HG03095 (cell line): ENCODE data around the gene DCLK3.

Experiments used
- ATAC-seq: cut with Tn5 transposase; IDR thresholded peaks from one replicate; pipeline ENCODE4 v1.9.1; 2021; ENCODE audit warnings: moderate library complexity; ENCODE audit not compliant: unreplicated experiment

The DCLK3 gene

GRCh38 chr3:36709826-36710365, 54.5 kb downstream of the DCLK3 start:
- ATAC-seq = no peak

- ATAC-seq = no peak
Measured at GRCh38 chr3:36709281-36709680, 55.1 kb downstream of the DCLK3 start.

GRCh38 chr3:36707623-36708409, 56.5 kb downstream of the DCLK3 start:
- ATAC-seq = no peak

GRCh38 chr3:36705015-36705414, 59.3 kb downstream of the DCLK3 start:
- ATAC-seq = no peak

GRCh38 chr3:36704280-36704679, 60.1 kb downstream of the DCLK3 start:
- ATAC-seq = no peak

- no peak for ATAC-seq
Measured at GRCh38 chr3:36701249-36701572, 63.1 kb downstream of the DCLK3 start.

- peak; percentile 71 for ATAC-seq
Measured at GRCh38 chr3:36700537-36701248, 63.7 kb downstream of the DCLK3 start.

- ATAC-seq = no peak
Measured at GRCh38 chr3:36698314-36698713, 66.0 kb downstream of the DCLK3 start.

- no peak for ATAC-seq
Measured at GRCh38 chr3:36697229-36698001, 66.9 kb downstream of the DCLK3 start.

GRCh38 chr3:36696799-36697198, 67.6 kb downstream of the DCLK3 start:
- ATAC-seq = no peak

GRCh38 chr3:36695769-36696137, 68.6 kb downstream of the DCLK3 start:
- ATAC-seq = no peak

- ATAC-seq = no peak
Measured at GRCh38 chr3:36695113-36695768, 69.1 kb downstream of the DCLK3 start.

- ATAC-seq = peak; percentile 49
Measured at GRCh38 chr3:36693670-36694069, 70.7 kb downstream of the DCLK3 start.

- no peak for ATAC-seq
Measured at GRCh38 chr3:36689560-36689959, 74.8 kb downstream of the DCLK3 start.

GRCh38 chr3:36688815-36689214, 75.5 kb downstream of the DCLK3 start:
- ATAC-seq = no peak

- ATAC-seq = no peak
Measured at GRCh38 chr3:36686516-36686915, 77.8 kb downstream of the DCLK3 start.

- ATAC-seq = no peak
Measured at GRCh38 chr3:36681867-36682266, 82.5 kb downstream of the DCLK3 start.

- ATAC-seq = no peak
Measured at GRCh38 chr3:36680952-36681351, 83.4 kb downstream of the DCLK3 start.

GRCh38 chr3:36679384-36680200, 84.8 kb downstream of the DCLK3 start:
- peak; percentile 40 for ATAC-seq
